Ovary (tissue), 3 donors: Measurements from ENCODE around the gene CCBE1.

Experiments
- CTCF ChIP-seq, 3 donors: fragments of 450-650 bp in 2 of 3; fragments of 200-600 bp in 1 of 3; IDR thresholded peaks; one replicate each; pipeline versions ENCODE4 v1.5.1 to v1.8.0; 2016 to 2022; ENCODE audit warnings: antibody characterized with exemption in 3 of 3, mild to moderate bottlenecking in 1 of 3
- POLR2A ChIP-seq: fragments of 450-650 bp; IDR thresholded peaks from one replicate; pipeline ENCODE4 v1.6.1; 2017; ENCODE audit warnings: antibody characterized with exemption, mild to moderate bottlenecking, moderate library complexity
- donor health status: DM: no; HTN: no; CAD: no.

DNA sequence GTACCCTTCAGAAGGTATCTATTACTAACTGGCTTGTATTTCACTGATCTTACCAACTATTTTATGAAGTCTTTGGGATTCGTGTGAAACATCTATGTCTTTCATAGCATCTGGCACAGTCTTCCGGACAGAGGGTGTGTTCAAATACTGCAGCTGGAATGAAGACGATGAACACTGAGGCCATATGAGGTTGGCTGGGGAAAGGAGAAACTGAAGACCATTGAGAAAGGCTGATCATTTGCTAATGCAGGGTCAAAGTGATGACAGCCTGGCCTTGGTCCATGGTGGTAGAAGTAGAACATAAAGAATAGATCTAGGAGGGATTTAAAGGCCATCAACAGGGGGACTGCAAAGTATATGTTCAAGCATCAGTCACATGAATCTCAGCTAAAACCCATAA is 132.7 kb downstream of the CCBE1 start:
- TF ChIP-seq POLR2A, result no peak
- TF ChIP-seq CTCF (IDR thresholded peaks at IDR 0.05), result no peak
